ENCODE data around the gene PSME3IP1. TPM values are rescaled to one million over a fixed set of nuclear protein-coding genes. Genes with fewer than 3 reads are reported as not detected.

PSME3IP1 gene
- total RNA-seq, 1 donor: 70.2 TPM

- Histone ChIP-seq H3K4me3 (ENCODE audit: insufficient read depth, low read length) (no peak overlapping the region), H3K4me1 (ENCODE audit: insufficient read depth, low read length) (no peaks in the 10 kb centered on the region), H3K79me2 (ENCODE audit: insufficient read depth, low read length) (no peaks in the 10 kb centered on the region), H4K20me1 (ENCODE audit: insufficient read depth, low read length) (peaks cover 3% of the 10 kb centered on the region), H3K27ac (ENCODE audit: low read depth, low read length) (no peak overlapping the region), H3K36me3 (ENCODE audit: insufficient read depth, low read length) (peaks cover 57% of the 10 kb centered on the region), H3K27me3 (ENCODE audit: insufficient read depth, low read length) (no peaks in the 10 kb centered on the region), H3K4me2 (ENCODE audit: insufficient read depth, low read length) (no peak overlapping the region), H2AFZ (ENCODE audit: low read length) (no peak overlapping the region), H3K9me3 (ENCODE audit: low read depth, low read length) (no peaks in the 10 kb centered on the region)
- TF ChIP-seq, protein P1, sequence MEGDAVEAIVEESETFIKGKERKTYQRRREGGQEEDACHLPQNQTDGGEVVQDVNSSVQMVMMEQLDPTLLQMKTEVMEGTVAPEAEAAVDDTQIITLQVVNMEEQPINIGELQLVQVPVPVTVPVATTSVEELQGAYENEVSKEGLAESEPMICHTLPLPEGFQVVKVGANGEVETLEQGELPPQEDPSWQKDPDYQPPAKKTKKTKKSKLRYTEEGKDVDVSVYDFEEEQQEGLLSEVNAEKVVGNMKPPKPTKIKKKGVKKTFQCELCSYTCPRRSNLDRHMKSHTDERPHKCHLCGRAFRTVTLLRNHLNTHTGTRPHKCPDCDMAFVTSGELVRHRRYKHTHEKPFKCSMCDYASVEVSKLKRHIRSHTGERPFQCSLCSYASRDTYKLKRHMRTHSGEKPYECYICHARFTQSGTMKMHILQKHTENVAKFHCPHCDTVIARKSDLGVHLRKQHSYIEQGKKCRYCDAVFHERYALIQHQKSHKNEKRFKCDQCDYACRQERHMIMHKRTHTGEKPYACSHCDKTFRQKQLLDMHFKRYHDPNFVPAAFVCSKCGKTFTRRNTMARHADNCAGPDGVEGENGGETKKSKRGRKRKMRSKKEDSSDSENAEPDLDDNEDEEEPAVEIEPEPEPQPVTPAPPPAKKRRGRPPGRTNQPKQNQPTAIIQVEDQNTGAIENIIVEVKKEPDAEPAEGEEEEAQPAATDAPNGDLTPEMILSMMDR (IDR thresholded peaks at IDR 0.05; ENCODE audit: extremely low read depth, low read depth, low read length): peak; percentile 75
- DNase-seq (ENCODE audit: insufficient read length, low spot score, missing footprints): peak; percentile 83
Observed at GRCh38 chr16:57167953-57168352, 17.9 kb downstream of the PSME3IP1 start.

DNA sequence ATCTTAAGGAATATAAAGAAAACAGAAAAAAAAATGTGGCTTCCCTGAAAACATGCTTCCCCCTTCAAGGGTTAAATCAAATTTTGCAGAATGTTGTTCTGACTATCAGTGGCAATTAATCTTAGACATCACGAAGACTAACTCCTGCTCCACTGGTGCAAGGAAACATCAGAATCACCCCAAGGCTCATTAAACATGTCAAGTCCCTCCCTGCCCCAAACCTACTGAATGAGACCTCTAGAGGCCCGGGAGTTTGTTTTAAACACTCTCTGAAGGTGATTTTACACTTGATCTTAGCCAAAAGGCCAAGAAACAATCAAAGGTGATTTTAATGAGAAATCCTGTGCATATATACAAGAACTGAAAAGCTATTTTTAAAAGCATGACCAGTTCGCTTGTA, 18.3 kb downstream of the PSME3IP1 start:
- no peaks in the 10 kb centered on the region for H3K4me1 ChIP-seq (ENCODE audit: insufficient read depth, low read length)
- H2AFZ ChIP-seq (ENCODE audit: low read length): no peak overlapping the region
- no peak overlapping the region for H3K4me2 ChIP-seq (ENCODE audit: insufficient read depth, low read length)
- no peak for DNase-seq (ENCODE audit: insufficient read length, low spot score, missing footprints)
- no peaks in the 10 kb centered on the region for H3K27me3 ChIP-seq (ENCODE audit: insufficient read depth, low read length)
- H3K79me2 ChIP-seq (ENCODE audit: insufficient read depth, low read length): no peaks in the 10 kb centered on the region
- H3K27ac ChIP-seq (ENCODE audit: low read depth, low read length): no peak overlapping the region
- H3K9me3 ChIP-seq (ENCODE audit: low read depth, low read length): no peaks in the 10 kb centered on the region
- peaks cover 53% of the 10 kb centered on the region for H3K36me3 ChIP-seq (ENCODE audit: insufficient read depth, low read length)
- H3K4me3 ChIP-seq (ENCODE audit: insufficient read depth, low read length): no peak overlapping the region
- peaks cover 3% of the 10 kb centered on the region for H4K20me1 ChIP-seq (ENCODE audit: insufficient read depth, low read length)
- TF ChIP-seq, protein P1 (IDR thresholded peaks at IDR 0.05; ENCODE audit: extremely low read depth, low read depth, low read length): no peak

DNA sequence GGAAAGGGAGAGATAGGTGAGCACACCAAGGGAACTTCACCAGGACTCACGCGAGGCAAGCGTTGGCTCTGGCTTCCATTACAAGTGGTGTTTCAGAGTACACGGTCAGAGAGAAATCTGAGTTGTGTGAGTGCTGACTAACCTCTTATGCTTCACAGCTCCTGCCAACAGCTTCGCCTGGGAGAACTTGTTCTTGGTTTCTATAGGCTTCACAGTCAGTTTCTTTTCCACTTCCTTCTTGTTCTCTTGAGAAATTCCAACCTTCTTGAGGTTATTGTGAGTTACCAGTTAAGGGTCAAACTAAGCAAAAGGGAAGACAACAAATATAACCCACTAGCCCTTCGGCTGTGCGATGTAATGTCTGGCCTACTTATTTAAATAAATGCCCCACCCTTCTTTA, 18.9 kb downstream of the PSME3IP1 start:
- no peak overlapping the region for H3K4me2 ChIP-seq (ENCODE audit: insufficient read depth, low read length)
- peaks cover 48% of the 10 kb centered on the region for H3K36me3 ChIP-seq (ENCODE audit: insufficient read depth, low read length)
- TF ChIP-seq, protein P1 (IDR thresholded peaks at IDR 0.05; ENCODE audit: extremely low read depth, low read depth, low read length): no peak
- H3K9me3 ChIP-seq (ENCODE audit: low read depth, low read length): no peaks in the 10 kb centered on the region
- no peak overlapping the region for H3K27ac ChIP-seq (ENCODE audit: low read depth, low read length)
- no peaks in the 10 kb centered on the region for H3K79me2 ChIP-seq (ENCODE audit: insufficient read depth, low read length)
- no peak overlapping the region for H2AFZ ChIP-seq (ENCODE audit: low read length)
- H3K27me3 ChIP-seq (ENCODE audit: insufficient read depth, low read length): no peaks in the 10 kb centered on the region
- no peaks in the 10 kb centered on the region for H3K4me1 ChIP-seq (ENCODE audit: insufficient read depth, low read length)
- no peak overlapping the region for H3K4me3 ChIP-seq (ENCODE audit: insufficient read depth, low read length)
- H4K20me1 ChIP-seq (ENCODE audit: insufficient read depth, low read length): peaks cover 3% of the 10 kb centered on the region
- DNase-seq (ENCODE audit: insufficient read length, low spot score, missing footprints): peak; percentile 78

DNA sequence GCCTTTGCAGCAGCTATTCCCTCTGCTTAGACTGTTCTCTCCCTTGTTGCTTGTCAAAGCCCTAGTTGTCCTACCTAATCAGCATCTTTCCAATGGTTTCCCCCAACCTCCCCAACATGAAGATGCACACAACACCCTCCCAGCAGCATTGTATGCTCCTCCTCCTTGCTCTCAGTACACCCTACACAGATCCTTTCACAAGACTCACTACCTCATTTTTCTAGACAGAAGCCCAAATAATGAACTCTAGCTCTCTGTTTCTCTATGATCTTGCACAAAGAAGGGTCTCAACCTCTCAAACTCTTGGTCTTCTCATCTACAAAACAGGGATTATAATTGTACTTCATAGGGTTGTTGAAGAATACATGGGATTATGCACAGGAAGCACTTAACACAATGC, 19.4 kb downstream of the PSME3IP1 start:
- no peaks in the 10 kb centered on the region for H3K9me3 ChIP-seq (ENCODE audit: low read depth, low read length)
- peaks cover 43% of the 10 kb centered on the region for H3K36me3 ChIP-seq (ENCODE audit: insufficient read depth, low read length)
- H3K27me3 ChIP-seq (ENCODE audit: insufficient read depth, low read length): no peaks in the 10 kb centered on the region

More for the DNA sequence above, 19.4 kb downstream of the PSME3IP1 start:
- TF ChIP-seq, protein P1 (IDR thresholded peaks at IDR 0.05; ENCODE audit: extremely low read depth, low read depth, low read length): no peak
- DNase-seq (ENCODE audit: insufficient read length, low spot score, missing footprints): no peak
- no peaks in the 10 kb centered on the region for H3K79me2 ChIP-seq (ENCODE audit: insufficient read depth, low read length)
- no peak overlapping the region for H3K4me2 ChIP-seq (ENCODE audit: insufficient read depth, low read length)
- peaks cover 3% of the 10 kb centered on the region for H4K20me1 ChIP-seq (ENCODE audit: insufficient read depth, low read length)
- H2AFZ ChIP-seq (ENCODE audit: low read length): no peak overlapping the region
- H3K4me3 ChIP-seq (ENCODE audit: insufficient read depth, low read length): no peak overlapping the region
- H3K27ac ChIP-seq (ENCODE audit: low read depth, low read length): no peak overlapping the region
- no peaks in the 10 kb centered on the region for H3K4me1 ChIP-seq (ENCODE audit: insufficient read depth, low read length)

All from osteoblast (primary cell).